Spleen (tissue), 7 donors: ENCODE measurements around the gene ANKRD16.

Source experiments
- CTCF ChIP-seq, 11 experiments: fragments of 200-600 bp in 7 of 11; fragments of 450-650 bp in 4 of 11; sonication (generic) in 4 of 11; IDR thresholded peaks in 8 of 11; conservative IDR thresholded peaks in 3 of 11; 1 replicate in 7 of 11; 2 replicates in 4 of 11; pipeline versions ENCODE4 v1.4.0 to v1.8.0; 2016 to 2021; ENCODE audit warnings: antibody characterized with exemption in 11 of 11, inconsistent platforms in 4 of 11, mild to moderate bottlenecking in 1 of 11
- POLR2A ChIP-seq, 3 donors: fragments of 450-650 bp; IDR thresholded peaks; one replicate each; pipeline ENCODE4 v1.5.1; 2017; ENCODE audit warnings: antibody characterized with exemption in 3 of 3, mild to moderate bottlenecking in 1 of 3
- POLR2AphosphoS5 ChIP-seq, 3 donors: sonication (generic); formaldehyde crosslinking; IDR thresholded peaks; one replicate each; pipeline ENCODE4 v1.5.1; 2017; ENCODE audit warnings: antibody characterized with exemption in 3 of 3
- donor health status: DM: no; HTN: no; CAD: no; lungs with moderate emphysema.
- donor health status: DM: no; HTN: no; CAD: no.
- donor health status: DM: no; HTN: no; CAD: no.

- TF ChIP-seq CTCF (IDR thresholded peaks at IDR 0.05 in 8 of 11, conservative IDR thresholded peaks at IDR 0.05 in 3 of 11) (no peak), POLR2AphosphoS5 (IDR thresholded peaks at IDR 0.05) (no peak), POLR2A (IDR thresholded peaks at IDR 0.05) (no peak)
Observed at GRCh38 chr10:5927306-5927705, 37.6 kb upstream of the ANKRD16 start.
